Activated CD4-positive, alpha-beta T cell treated with anti-CD3 and anti-CD28 coated beads, Interleukin-2, amount 50 U/mL, for 4 hours (primary cell): ENCODE data around the gene TMEM11.
"Not testable (repeated sequence)": the region's sequence is repeated elsewhere in the genome, so short reads cannot be mapped to it uniquely, and the experiment has no call there.

Experiments used
- DNase-seq, 2 experiments: peaks; one replicate each; pipeline ENCODE4 v3.0.0-alpha.2; 2020

The TMEM11 gene

DNA sequence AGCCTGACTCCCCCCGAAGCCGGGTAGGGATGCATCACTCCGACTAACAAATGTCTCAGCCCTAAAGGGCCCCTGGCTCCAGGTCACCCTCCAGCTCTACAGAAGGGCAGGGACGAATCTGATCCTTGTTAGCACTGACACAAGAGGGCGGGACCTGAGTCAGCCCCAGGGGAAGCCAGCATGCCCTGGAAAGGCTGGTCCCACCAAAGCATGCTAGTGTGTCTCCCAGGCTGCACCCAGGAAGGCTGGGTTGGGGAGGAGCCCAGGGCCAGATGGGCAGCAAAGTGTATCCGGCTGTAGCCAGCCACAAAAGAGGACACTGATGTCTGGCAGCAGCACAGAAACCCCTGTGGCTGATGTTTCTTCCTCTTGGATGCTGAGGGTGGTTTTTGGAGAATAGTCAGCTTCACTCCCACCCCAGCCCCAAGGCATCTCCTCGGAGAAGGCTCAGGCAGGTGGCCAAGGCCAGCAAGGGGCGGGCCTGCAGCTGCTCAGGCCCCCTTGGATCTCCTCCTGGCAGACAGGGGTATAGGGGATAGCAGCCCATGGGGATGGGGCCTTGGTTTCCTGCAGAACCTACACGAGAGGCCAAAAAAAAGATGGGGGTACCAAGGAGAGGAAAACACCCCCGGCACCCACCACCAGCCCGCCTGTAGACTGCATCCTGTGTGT is 28.2 kb upstream of the TMEM11 start:
- no peak for DNase-seq

DNA sequence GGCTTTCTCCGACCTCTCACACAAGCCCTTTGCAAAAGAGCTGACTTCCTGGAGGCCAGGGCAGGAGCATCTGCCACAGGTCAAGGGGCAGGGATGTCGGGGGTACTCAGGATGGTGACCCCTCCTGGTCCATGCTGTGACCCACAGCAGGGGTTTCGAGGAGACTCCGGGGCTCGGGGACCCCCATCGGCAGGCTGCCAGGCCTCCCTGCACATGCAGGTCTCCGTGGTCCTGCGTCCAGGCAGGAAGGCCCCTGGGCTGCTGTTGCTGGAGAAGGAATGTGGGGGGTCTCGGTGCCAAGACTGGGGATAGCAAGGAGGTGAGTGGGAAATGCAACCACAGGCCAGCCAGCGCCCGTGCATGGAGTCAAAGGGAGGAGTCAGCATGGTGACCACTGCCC is 27.6 kb upstream of the TMEM11 start:
- no peak for DNase-seq

DNA sequence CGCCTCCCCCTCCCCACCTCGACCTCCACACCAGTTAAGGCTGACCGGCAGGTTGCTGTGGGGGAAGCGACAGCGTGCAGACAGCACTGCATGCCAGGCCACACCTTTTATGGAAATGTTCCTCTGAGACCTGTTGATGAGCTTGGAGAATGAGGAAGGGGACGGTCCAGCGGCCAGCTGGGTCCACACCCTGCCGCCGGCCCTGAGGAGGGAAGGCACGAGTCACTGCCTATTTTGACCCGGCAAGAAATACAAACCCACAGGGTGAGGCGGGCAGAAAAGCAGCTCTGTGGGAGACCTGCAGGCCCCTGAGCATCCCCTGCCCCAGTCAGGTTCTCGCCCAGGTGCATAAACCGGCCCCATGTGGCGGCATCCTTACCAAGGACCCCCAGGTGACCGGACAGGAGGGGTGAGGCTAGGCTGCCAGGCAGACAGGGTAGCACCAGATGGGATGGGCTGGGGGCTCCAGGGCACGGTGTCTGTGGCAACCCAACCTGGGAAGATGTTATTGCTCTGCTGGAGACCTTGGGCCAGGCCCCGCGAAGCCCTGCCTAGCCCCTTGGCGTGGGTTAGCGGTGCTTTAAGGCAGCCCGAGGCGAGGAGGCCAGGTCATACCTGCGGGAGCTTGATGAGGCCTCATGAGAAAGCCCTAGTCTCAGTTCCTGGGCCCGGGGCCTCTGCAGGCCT is 26.6 kb upstream of the TMEM11 start:
- DNase-seq: no peak

DNA sequence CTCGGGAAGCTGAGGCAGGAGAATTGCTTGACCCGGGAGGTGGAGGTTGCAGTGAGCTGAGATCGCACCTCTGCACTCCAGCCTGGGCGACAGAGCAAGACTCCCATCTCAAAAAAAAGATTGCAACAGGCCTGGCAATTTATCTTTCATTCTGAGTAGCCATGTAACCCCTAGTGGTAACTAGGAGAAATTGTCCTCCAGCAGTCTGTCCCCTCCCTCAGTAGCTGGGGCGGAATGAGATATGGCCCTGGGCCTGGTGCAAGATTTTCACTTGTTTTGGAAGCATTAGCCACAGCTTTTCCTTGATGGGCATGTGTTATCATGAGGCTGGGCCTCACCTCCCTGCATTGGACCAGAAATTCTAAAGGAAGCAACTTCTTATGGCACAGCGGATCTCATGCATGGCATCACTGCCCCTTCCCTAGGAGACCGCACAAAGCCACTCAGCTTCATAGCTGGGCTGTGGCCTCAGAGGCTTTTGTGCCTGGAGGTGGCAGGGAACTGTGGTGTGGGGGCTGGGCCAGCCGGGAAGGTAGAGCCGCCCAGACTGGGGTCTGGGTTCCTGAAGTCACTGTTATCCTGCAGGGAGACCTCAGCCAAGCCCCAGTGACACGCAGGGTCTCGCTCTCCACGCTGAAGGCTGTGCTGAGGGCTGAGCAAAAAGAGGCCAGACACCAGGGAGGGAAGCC is 25.9 kb upstream of the TMEM11 start:
- no peak for DNase-seq

DNA sequence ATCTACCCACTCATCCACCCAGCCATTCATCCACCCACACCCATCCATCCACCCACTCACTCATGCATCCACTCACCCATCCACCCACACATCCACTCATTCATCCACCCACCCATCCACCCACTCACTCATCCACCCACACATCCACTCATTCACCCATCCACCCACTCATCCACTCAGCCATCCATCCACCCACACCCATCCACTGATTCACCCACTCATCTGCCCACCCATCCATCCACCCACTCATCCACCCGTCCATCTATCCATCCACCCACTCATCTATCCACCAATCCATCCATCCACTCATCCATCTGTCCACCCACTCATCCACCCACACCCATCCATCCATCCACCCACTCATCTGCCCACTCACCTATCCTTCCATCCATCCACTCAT is 22.0 kb upstream of the TMEM11 start:
- peak; percentile 15 to 16 for DNase-seq

DNA sequence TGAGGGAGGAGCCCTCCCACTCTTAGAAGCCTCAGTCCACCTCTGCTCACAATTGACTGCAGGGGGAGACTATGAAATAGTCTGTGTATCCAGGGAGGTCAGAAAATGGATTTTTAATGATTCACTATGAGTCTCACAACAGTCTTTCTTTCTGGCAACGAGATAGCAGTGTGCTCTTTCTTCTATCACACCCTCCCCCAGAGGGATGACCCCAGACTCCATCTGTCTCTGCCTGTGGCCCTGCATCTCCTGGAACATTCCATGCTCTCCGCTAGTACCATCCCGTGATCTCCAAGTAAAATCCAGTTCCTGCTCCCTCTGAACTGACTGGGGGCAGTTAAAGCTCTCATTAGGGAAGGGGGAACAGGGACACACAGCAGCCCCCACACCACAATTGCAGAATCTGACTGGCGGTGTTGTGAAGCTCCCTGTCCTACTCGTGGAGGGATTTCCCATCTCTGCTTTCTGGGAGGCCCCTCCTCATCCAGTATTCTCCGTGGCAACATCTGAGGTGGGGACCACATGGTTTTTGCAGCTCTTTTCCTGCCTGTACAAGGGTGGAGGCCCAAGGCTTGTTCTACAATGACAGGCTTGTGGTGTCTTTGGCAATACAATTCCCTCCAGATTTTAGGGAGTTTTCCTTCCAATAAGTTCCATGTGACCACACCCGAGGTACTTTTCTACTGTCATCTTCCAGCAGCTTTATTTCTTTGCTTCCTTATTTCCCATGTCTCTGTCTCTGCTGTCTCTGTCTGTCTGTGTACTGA is 19.8 kb upstream of the TMEM11 start:
- no peak for DNase-seq

DNA sequence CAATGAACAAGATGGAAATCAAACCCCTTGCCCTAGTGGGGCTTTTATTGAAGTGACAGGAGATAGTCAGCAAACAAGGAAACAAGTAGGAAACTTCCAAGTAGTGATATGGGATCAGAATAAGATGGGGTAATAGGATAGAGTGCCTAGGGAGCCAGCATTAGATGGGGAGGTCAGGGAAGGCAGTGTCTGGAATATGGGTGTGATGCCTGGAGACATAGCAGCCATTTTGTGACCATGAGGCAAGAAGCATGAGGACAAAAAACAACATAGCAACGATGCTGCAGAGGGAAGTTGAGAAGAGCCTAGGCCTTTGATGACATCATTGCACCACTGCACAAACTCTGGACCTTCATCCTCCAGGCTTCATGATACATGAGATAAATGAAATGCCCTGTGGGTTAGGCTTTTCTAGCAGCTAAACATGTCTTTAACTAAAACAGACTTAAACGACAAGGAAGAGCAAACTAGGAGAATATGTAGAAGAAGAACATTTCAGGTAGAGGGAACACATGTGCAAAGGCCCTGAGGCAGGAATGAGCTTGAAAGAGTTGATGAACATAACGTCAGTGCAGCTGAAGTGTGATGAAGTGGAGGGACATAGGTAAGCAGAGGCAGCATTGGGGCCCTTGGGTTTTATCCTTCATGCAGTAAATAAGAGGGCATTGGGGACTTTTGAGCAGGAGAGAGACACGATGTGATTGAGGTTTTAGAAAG is 18.2 kb upstream of the TMEM11 start:
- no peak for DNase-seq

DNA sequence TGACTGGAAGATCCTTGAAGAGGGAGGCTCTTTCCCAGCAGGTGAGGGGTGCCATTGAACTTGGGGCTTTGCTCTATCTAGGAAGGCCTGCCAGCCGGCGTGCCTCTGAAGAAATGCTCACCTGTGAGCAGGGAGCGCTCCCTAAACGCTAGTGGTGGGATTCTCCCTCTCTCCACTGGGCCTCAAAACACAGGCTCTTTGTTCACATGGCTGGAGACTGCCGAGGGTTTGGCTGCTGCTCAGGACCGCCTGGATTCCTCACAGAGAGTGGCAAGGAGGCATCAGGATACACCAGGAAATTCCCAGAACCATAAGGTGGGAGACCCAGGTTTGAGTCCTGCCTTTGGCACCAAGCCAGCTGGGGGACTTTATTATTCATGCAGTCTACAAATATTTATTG is 17.6 kb upstream of the TMEM11 start:
- no peak for DNase-seq

DNA sequence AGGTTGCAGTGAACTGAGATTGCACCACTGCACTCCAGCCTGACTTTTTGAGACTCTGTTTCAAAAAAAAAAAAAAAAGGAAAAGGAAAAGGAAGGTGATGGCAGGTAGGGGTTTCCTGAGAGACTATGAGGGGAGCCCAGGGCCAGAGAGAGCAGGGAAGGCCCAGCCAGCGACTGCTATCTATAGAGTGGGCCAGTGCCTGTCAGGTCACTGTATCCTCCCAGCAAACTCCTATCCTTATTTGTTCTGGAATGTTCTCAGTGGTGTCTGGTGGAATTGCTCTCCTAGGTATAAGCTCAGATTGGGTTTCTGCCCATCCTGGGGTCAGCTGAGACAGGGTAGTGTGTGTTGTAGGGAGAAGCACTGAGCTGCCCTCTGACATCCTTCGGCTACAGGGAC is 14.9 kb upstream of the TMEM11 start:
- DNase-seq: no peak

DNA sequence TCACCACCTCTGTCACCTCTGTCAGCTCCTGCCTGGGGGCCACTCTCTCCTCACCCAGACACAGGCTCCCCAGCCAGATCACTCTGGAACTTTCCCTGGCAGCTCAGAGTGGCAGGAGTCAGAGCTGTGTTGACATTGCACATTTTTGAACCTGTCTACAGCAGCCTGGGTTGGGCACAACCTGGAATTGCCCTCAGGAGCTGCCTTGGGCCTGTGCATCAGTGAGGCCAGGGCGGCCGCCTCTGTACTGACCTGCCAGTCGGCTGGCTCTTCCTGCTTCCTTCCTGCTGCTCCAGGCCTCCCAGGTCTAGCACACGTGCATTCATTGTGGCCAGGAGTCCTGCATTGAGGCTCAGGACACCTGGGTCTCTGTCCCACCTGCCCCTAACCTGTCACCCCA is 14.2 kb upstream of the TMEM11 start:
- DNase-seq: no peak

DNA sequence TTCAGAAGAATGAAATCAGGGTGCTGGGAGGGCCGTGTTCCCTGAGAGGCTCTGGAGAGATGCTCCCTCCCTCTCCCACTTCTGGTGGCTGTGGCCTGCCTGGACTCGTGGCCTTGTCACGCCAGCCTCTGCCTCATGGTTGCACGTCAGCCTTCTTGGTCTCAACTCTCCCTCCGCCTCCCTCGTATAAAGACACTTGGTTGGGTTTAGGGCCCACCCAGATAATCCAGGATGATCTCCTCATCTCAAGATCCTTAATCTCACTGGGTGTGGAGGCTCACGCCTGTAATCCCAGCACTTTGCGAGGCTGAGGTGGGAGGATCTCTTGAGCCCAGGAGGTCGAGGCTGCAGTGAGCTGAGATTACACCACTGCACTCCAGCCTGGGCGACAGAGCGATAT is 13.3 kb upstream of the TMEM11 start:
- not testable (repeated sequence) for DNase-seq

DNA sequence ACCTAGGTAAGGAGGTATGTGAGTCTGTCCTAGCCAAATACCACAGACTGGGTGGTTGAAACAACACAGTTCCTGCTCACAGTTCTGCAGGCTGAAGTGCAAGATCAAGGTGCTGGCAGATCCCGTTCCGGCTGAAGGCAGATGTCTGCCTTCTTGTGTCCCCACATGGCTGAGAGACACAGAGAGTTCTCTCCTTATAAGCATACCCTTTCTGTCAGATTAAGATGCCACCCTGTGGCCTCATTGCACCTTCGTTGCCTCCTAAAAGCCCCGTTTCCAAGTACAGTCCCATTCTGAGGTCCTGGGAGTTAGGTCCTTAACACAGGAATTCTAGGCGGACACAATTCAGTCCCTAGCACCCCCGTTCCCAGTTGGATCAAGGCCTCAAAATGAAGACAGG is 9.1 kb upstream of the TMEM11 start:
- DNase-seq: no peak

DNA sequence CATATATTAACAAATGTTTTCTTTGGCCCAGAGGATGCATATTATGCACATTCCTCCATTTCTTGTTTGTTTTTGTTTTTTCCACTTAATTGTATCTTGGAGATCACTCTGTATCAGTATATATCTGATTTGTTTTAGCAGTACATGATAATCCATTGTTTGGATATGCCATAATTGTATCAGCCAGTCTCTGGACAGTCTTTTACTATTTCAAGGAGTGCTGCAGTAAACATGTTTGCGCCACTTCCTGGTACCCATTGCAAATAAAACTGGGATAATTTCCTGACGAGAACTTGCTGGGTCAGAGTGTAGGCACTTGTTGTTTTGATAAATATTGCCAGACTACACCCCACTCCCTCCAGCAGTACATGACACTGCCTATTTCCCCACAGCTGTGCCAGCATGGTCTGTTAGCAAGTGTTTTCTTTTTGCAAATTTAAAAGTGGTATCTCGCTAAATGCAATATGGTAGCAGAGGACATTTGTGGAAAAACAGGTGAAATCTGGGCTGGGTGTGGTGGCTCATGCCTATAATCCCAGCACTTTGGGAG is 4.9 kb upstream of the TMEM11 start:
- no peak for DNase-seq

DNA sequence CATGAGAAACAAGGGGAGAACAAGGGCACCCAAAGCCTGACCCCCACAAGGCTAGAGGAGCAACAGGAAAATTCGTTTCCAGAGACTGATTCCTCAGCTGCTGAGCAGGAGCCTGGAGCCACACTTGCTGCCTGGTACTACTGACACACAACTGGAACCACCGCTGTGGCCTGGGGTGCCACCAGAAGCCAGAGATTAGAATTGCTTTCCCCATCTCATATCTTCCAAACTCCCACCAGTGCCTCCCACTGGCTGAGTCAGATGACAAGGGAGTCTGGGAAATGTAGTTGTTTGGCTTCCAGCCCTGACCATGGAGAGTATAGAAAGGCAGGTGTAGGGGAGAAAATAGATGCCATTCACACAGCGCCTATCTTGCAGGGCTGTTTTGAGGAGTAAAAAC is 4.1 kb upstream of the TMEM11 start:
- peak; percentile 12 to 20 for DNase-seq

DNA sequence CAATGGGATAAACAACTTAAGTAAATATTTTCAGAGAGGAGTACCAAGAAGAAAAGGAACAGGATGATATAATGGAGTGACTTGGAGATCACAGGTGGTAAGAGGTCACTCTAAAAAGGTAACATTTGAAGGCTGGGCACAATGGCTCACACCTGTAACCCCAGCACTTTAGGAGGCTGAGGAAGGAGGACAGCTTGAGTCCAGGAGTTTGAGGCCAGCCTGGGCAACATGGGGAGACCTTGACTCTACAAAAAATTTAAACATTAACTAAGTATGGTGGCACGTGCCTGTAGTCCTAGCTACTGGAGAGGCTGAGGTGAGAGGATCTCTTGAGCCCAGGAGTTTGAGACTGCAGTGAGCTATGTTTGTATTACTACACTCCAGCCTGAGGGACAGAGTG is 3.4 kb upstream of the TMEM11 start:
- DNase-seq: no peak

DNA sequence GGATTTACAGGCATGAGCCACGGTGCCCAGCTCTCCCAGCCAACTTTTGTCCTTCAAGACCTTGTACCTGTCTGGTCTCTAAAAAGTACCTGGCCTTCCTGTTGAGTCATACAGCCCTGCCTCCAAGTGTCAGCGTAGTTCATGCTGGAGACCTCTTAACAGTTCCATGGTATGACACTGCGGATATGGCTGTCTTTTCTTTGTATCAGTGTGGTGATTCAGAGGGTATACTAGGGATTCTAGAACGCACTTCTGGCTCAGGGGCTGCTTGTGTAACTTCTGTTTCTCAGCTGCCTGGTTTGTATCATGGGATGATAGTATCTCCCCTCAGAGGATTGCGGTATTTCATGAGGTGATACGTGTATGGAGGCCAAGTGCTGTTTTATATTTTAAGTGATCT is 2.0 kb upstream of the TMEM11 start:
- DNase-seq: no peak

DNA sequence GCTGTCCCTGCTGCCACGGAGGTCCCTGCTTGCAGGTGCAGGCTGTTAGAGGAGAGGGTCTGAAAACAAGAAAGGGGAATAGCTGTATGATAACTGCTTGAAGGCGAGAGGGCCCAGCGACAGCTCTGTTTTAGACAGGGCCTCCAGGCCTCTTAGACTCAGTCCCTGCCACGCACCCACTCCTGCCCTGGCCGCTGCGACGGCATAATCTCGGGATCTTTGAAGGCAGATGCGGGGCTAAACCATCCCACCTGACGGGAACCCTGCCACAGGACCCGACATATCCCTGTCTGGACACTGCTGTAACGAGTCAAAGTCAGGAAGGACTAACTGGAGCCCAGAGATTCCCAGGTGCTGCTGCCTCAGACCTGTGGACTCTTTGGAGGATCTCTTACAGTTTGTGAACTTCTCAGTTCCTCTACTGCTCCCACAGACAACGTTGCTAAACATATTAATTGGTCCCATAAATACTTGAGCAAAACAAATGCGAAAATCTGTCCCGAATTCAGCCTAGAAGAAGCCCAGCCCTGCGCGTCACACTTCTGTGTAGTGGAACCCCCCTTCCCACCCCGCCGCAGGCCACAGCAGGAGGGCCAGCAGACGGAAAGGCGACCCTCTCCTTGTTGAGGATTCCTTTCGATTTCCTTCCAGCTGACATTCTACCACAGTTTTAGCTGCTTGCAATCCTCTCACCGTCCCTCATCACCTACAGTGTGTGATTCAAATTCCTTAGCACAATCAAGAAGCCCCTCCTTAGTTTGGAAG is 998 bp upstream of the TMEM11 start:
- DNase-seq: no peak

DNA sequence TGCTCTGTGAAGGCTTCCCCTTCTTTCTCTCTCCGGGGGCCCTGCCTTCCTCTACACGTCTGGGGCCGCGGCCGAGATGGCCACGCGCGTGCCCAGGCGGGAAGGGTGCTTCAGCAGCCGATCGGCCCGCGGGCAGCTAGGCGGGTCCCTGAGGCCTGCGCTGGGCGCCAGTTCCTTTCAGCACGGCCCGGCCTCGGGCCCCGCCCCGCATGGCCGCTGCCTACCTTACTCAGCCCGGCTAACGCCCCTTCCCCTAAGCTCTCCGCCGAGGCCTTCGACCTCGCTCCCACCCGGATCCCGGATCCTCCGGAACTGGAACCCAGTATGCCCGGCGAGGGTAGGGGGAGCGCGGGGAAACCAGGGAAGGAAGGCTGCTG is 335 bp downstream of the TMEM11 start:
- DNase-seq: peak; percentile 14 to 21

DNA sequence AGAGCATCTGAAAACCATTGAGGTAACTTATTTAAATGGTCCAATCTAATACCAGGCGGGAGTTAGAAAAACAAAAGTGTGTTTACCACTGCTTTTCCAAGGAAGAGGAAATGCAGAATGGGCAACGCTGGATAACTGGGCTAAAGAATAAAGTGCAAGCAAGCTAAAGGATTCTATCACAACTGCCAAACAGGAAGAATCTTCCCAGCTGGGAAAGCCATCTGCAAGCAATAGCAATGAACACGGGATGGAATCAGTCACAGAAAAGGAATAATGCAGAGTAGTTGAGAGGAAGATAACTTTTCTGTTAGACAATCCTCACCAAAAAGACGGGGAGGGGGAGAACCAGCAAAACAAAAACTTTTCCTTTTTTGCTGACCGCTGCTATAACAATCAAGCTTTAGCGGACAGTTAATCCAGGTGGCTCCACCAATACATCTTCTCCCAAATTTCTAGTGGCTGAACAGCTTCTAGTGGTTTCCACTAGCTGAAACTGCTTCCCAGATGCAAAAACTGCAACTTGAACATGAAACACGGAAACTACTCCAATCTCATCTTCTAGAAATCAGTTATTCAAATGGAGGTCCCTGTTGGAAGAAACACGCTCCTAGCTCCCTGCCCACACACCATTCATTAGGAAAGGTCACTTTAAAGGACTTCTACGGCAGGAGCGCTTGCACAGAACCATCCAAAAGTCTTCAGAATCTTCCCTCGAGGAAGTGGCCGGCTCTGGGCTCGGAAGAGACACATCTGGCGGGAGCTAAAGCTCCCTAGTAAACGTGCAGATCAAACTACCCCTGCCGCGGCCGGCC is 929 bp downstream of the TMEM11 start:
- no peak for DNase-seq

DNA sequence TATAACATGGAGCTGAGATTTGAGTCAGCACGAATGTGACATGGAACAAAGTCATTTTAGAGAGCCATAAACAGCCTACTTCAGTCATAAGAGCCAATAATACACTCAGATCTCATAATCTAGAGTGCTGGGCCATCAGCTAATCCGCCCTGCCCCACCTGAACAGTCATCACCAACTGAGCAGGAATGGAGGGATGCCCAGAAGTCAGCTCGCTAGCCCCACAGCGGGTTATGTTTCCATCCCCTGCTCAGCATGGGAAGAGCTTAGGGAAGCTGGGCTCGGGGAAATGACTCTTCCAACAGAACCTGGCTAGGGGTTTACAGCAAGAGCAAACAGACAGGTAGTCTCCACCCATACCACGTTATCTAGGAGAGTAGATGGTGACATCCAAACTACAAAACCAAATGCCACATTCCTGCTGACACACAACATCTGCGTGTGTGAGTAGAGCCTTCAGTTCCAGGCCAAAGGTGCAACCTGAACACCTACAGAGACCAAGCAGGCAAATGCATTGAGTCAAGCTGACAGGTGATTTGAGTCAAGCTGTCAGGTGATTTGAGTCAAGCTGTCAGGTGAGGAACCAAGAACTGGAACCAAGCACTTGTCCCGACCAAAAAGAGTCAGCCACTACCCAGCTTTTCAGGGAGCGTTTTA is 2.0 kb downstream of the TMEM11 start:
- no peak for DNase-seq
